IMR-90 (cell line): ENCODE measurements around the gene DNPH1. TPM values are rescaled to one million over a fixed set of nuclear protein-coding genes. Genes with fewer than 3 reads are reported as not detected.

Experiments used
- CEBPB ChIP-seq: IDR thresholded peaks from 2 replicates; pipeline ENCODE4 v1.6.1; 2012; ENCODE audit warnings: low read depth, low read length, improper control_type of control experiment
- FOS ChIP-seq: fragments of 150-350 bp; IDR thresholded peaks from 2 replicates; pipeline ENCODE4 v1.6.1; 2016; ENCODE audit warnings: low read depth, low read length
- MAFK ChIP-seq: IDR thresholded peaks from 2 replicates; pipeline ENCODE4 v1.6.1; 2012; ENCODE audit warnings: low read depth, low read length, improper control_type of control experiment
- MAZ ChIP-seq: IDR thresholded peaks from 2 replicates; pipeline ENCODE4 v1.6.1; 2012; ENCODE audit warnings: low read depth, mild to moderate bottlenecking, low read length, improper control_type of control experiment, moderate library complexity, borderline replicate concordance
- NFE2L2 ChIP-seq: fragments of 150-350 bp; IDR thresholded peaks from 2 replicates; pipeline ENCODE4 v1.6.1; 2016; ENCODE audit warnings: low read depth, mild to moderate bottlenecking, low read length
- polyA plus RNA-seq, 3 experiments: library from polyadenylated mRNA; depleted of rRNA; stranded (reverse); fragments of >200 nt; gene quantifications; 2 replicates each; pipeline ENCODE4 v1.2.3, GENCODE V29; 2012; ENCODE audit warnings: low replicate concordance in 1 of 3
- total RNA-seq: library from RNA; depleted of rRNA; stranded (reverse); fragments of >200 nt; gene quantifications from 2 replicates; pipeline ENCODE4 v1.2.3, GENCODE V29; 2012
- TF ChIP-seq, protein P1 (sequence below): conservative IDR thresholded peaks from 2 replicates; pipeline ENCODE4 v1.5.1; 2012; ENCODE audit warnings: mild to moderate bottlenecking, low read depth, low read length, improper control_type of control experiment

Gene DNPH1
- total and polyA plus RNA-seq, 2 of the 4 experiments (the other 2 are of a cell fraction), result 19.0 to 47.8 TPM

DNA sequence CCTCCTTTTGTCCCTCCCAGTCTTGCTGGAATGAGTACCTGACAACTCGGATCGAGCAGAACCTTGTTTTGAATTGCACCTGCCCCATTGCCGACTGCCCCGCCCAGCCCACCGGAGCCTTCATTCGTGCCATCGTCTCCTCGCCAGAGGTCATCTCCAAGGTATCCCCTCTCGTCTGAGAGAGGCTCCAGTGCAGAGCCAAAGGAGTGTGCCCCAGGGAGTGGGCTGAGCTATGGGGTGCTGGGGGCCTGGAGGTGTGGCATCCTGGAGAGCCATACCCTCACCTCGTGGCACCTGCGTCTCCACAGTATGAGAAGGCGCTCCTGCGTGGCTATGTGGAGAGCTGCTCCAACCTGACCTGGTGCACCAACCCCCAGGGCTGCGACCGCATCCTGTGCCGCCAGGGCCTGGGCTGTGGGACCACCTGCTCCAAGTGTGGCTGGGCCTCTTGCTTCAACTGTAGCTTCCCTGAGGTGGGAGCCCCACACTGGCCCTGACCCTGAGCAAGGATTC is 8.8 kb downstream of the DNPH1 start (continued):
- TF ChIP-seq, protein P1, sequence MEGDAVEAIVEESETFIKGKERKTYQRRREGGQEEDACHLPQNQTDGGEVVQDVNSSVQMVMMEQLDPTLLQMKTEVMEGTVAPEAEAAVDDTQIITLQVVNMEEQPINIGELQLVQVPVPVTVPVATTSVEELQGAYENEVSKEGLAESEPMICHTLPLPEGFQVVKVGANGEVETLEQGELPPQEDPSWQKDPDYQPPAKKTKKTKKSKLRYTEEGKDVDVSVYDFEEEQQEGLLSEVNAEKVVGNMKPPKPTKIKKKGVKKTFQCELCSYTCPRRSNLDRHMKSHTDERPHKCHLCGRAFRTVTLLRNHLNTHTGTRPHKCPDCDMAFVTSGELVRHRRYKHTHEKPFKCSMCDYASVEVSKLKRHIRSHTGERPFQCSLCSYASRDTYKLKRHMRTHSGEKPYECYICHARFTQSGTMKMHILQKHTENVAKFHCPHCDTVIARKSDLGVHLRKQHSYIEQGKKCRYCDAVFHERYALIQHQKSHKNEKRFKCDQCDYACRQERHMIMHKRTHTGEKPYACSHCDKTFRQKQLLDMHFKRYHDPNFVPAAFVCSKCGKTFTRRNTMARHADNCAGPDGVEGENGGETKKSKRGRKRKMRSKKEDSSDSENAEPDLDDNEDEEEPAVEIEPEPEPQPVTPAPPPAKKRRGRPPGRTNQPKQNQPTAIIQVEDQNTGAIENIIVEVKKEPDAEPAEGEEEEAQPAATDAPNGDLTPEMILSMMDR, result no peak
- TF ChIP-seq MAZ (no peak), FOS (no peak), CEBPB (no peak), MAFK (no peak), NFE2L2 (no peak)
